Mammary epithelial cell (primary cell): Measurements from ENCODE around the gene SPCS2.
"Not testable (repeated sequence)": the region's sequence is repeated elsewhere in the genome, so short reads cannot be mapped to it uniquely, and the experiment has no call there.

Experiments used
- CTCF ChIP-seq, 2 donors: IDR thresholded peaks in 1 of 2; conservative IDR thresholded peaks in 1 of 2; 2 replicates each; pipeline ENCODE4 v1.5.1; 2011 to 2012; ENCODE audit warnings: inconsistent platforms in 2 of 2, low read length in 2 of 2, mild to moderate bottlenecking in 2 of 2, control low read depth in 1 of 2, low read depth in 1 of 2; ENCODE audit not compliant: insufficient read depth in 1 of 2; ENCODE audit errors: extremely low read depth in 1 of 2
- EZH2 ChIP-seq: IDR thresholded peaks from 2 replicates; pipeline ENCODE4 v1.6.1; 2012; ENCODE audit warnings: low read length, inconsistent platforms, borderline replicate concordance

GRCh38 chr11:75019200-75019599 is 70.1 kb downstream of the SPCS2 start:
- TF ChIP-seq CTCF (conservative IDR thresholded peaks at IDR 0.05 in 1 of 2, IDR thresholded peaks at IDR 0.05 in 1 of 2; ENCODE audit: extremely low read depth in 1 of 2, insufficient read depth in 1 of 2, low read depth in 1 of 2, low read length in 2 of 2); EZH2: not testable (repeated sequence)
